ENCODE results near the gene SLMAP.

DNA sequence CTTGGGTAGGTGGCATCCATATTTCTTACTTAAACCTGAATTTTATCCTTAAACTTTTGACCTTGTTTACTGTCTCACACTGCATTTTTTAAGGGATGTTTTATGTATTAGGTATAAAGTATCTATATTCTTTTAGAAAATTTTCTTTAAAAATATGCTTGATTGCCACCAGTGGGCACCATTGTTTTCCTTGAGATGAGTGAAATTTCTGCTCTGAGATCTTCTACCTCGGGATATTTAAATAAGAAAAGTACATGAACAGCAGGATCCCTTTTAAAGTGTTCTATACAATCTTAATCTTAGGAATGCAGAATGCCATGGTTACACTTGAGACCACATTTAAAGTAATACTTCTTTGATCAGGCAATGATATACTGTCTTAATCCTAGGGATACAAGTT is 108.7 kb downstream of the SLMAP start:
- TF ChIP-seq, protein P1, sequence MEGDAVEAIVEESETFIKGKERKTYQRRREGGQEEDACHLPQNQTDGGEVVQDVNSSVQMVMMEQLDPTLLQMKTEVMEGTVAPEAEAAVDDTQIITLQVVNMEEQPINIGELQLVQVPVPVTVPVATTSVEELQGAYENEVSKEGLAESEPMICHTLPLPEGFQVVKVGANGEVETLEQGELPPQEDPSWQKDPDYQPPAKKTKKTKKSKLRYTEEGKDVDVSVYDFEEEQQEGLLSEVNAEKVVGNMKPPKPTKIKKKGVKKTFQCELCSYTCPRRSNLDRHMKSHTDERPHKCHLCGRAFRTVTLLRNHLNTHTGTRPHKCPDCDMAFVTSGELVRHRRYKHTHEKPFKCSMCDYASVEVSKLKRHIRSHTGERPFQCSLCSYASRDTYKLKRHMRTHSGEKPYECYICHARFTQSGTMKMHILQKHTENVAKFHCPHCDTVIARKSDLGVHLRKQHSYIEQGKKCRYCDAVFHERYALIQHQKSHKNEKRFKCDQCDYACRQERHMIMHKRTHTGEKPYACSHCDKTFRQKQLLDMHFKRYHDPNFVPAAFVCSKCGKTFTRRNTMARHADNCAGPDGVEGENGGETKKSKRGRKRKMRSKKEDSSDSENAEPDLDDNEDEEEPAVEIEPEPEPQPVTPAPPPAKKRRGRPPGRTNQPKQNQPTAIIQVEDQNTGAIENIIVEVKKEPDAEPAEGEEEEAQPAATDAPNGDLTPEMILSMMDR (IDR thresholded peaks at IDR 0.05) = peak; percentile 28 to 75 (median 56)
- TF ChIP-seq POLR2AphosphoS5 (IDR thresholded peaks at IDR 0.05) = peak; percentile 14
- no peak for TF ChIP-seq POLR2A (IDR thresholded peaks at IDR 0.05)

Data from prostate gland (tissue), 2 donors.